Psoas muscle (tissue), 8 donors: ENCODE results near the gene DDAH1. TPM values are rescaled to one million over a fixed set of nuclear protein-coding genes. Genes with fewer than 3 reads are reported as not detected.

Experiments used
- ATAC-seq, 4 donors: fragments of 200-7000 bp; cut with Tn5 transposase; one replicate each; pipeline ENCODE4 v1.9.1; 2020; ENCODE audit warnings: moderate library complexity in 3 of 4, mild to moderate bottlenecking in 2 of 4
- DNase-seq, 2 donors: peaks; one replicate each; pipeline ENCODE4 v3.0.0-alpha.2; 2020
- H3K27ac ChIP-seq: fragments of 200-600 bp; one replicate; pipeline ENCODE4 v1.8.0; 2022
- H3K27me3 ChIP-seq, 3 donors: fragments of 200-600 bp in 1 of 3; one replicate each; pipeline versions ENCODE4 v1.6.1 to v1.8.0; 2013 to 2022; ENCODE audit warnings: low read length in 2 of 3, mild to moderate bottlenecking in 2 of 3, moderate library complexity in 1 of 3; ENCODE audit not compliant: insufficient read depth in 3 of 3
- H3K36me3 ChIP-seq, 2 donors: fragments of 200-600 bp in 1 of 2; one replicate each; pipeline versions ENCODE4 v1.6.1 to v1.8.0; 2013 to 2022; ENCODE audit warnings: low read depth in 1 of 2, mild to moderate bottlenecking in 1 of 2, moderate library complexity in 1 of 2; ENCODE audit not compliant: insufficient read depth in 1 of 2
- H3K4me1 ChIP-seq: fragments of 200-600 bp; one replicate; pipeline ENCODE4 v1.8.0; 2022
- H3K4me3 ChIP-seq: fragments of 200-600 bp; one replicate; pipeline ENCODE4 v1.8.0; 2022; ENCODE audit warnings: mild to moderate bottlenecking
- H3K9me3 ChIP-seq: fragments of 200-600 bp; one replicate; pipeline ENCODE4 v1.8.0; 2022
- WGBS, 3 donors: extraction: QIAGEN DNeasy Blood & Tissue Kit; methylation state at CpG; one replicate each; pipeline versions ENCODE4 v1.1.6 to v1.1.7; 2013; 5-methylcytosine and 5-hydroxymethylcytosine counted together
- intact Hi-C, 2 donors: fragments of 100-400 bp; cut with DNase I; formaldehyde crosslinking; loops; one replicate each; pipeline versions ENCODE4 v1.11.0 to v1.14.2; 2022
- polyA plus RNA-seq, 3 donors: library from polyadenylated mRNA; stranded (reverse); fragments of 200-250 nt; gene quantifications; one replicate each; pipeline ENCODE4 v1.2.3, GENCODE V29; 2013
- total RNA-seq, 4 donors: library from RNA; stranded (reverse); fragmentation: NEBNext Ultra II Directional in 2 of 4; extraction: Animal tissue kit (Norgen Biotek cat#: 25700) in 2 of 4; gene quantifications; one replicate each; pipeline versions ENCODE4 v1.2.1 to v1.2.4, GENCODE V29; 2021 to 2023
- TF ChIP-seq, protein P1 (sequence below): fragments of 200-600 bp; IDR thresholded peaks from one replicate; pipeline ENCODE4 v1.8.0; 2022; ENCODE audit warnings: antibody characterized with exemption
- donor health status: healthy with polysubstance abuse.
- donor health status: DM: no; HTN: no; CAD: no; lungs with moderate emphysema.
- donor health status: Bipolar disorder and iron deficiency.
- donor health status: healthy.
- donor health status: DM: yes; HTN: yes; CAD: no.
- donor health status: DM: no; HTN: no; CAD: no.
- donor health status: DM: no; HTN: no; CAD: no.
- donor health status: DM: yes; HTN: yes; CAD: no.

The DDAH1 gene
- total and polyA plus RNA-seq, 7 donors, result 2.1 to 53.6 (median 8.2) TPM

GRCh38 chr1:85278853-85279314 is 186.1 kb downstream of the DDAH1 start:
- peak overlapping the region; percentile 59 for H3K27ac ChIP-seq
- TF ChIP-seq, protein P1, sequence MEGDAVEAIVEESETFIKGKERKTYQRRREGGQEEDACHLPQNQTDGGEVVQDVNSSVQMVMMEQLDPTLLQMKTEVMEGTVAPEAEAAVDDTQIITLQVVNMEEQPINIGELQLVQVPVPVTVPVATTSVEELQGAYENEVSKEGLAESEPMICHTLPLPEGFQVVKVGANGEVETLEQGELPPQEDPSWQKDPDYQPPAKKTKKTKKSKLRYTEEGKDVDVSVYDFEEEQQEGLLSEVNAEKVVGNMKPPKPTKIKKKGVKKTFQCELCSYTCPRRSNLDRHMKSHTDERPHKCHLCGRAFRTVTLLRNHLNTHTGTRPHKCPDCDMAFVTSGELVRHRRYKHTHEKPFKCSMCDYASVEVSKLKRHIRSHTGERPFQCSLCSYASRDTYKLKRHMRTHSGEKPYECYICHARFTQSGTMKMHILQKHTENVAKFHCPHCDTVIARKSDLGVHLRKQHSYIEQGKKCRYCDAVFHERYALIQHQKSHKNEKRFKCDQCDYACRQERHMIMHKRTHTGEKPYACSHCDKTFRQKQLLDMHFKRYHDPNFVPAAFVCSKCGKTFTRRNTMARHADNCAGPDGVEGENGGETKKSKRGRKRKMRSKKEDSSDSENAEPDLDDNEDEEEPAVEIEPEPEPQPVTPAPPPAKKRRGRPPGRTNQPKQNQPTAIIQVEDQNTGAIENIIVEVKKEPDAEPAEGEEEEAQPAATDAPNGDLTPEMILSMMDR, result no peak
- H3K9me3 ChIP-seq, result no peaks in the 10 kb centered on the region
- H3K36me3 ChIP-seq, result no peaks in the 10 kb centered on the region
- DNase-seq (no peak), ATAC-seq (no peak)
- H3K27me3 ChIP-seq, result no peaks in the 10 kb centered on the region
- peaks cover 14% of the 10 kb centered on the region for H3K4me1 ChIP-seq
- WGBS, 3 donors, result 18 to 31% (median 24%) methylated on average over 2 of the region's 2 CpGs
- intact Hi-C loops, result no loop called here
- no peak overlapping the region for H3K4me3 ChIP-seq

GRCh38 chr1:85277802-85278201 is 187.2 kb downstream of the DDAH1 start:
- TF ChIP-seq, protein P1, result no peak
- H3K36me3 ChIP-seq, result peaks cover 0 to 4% of the 10 kb centered on the region in 2 donors
- DNase-seq (no peak), ATAC-seq (no peak)
- WGBS, 3 donors, result 89 to 95% (median 90%) methylated on average over 4 of the region's 4 CpGs
- H3K4me3 ChIP-seq, result no peak overlapping the region
- H3K27me3 ChIP-seq, result no peaks in the 10 kb centered on the region
- peaks cover 14% of the 10 kb centered on the region for H3K4me1 ChIP-seq
- H3K9me3 ChIP-seq, result no peaks in the 10 kb centered on the region
- intact Hi-C loops, result no loop called here
- no peak overlapping the region for H3K27ac ChIP-seq

DNA sequence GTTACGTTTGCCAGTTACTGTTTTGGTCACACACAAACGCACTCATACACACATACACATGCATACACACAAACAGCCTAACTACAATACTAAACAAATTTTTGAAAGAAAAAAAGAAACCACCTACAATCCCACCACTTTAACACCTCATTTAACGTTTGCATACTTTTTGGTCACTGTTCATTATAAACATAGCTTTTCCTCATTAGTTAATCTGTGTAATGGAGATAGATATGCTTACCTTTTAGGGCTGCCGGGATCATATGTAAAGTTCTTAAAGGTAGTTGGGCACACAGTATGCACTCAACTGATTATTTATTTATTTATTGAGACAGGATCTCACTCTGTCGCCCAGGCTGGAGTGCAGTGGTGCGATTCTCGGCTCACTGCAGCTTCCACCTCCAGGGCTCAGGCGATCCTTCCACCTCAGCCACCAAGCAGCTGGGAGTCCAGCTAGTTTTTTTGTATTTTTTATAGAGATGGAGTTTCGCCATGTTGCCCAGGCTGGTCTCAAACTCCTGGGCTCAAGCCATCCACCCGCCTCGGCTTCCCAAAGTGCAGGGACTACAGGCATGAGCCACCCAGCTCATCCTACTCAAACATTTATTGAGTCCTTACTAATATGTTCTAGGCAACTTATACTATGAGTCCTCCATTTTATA is 187.8 kb downstream of the DDAH1 start:
- WGBS, 3 donors, result 60 to 64% (median 60%) methylated on average over 11 of the region's 11 CpGs

DNA sequence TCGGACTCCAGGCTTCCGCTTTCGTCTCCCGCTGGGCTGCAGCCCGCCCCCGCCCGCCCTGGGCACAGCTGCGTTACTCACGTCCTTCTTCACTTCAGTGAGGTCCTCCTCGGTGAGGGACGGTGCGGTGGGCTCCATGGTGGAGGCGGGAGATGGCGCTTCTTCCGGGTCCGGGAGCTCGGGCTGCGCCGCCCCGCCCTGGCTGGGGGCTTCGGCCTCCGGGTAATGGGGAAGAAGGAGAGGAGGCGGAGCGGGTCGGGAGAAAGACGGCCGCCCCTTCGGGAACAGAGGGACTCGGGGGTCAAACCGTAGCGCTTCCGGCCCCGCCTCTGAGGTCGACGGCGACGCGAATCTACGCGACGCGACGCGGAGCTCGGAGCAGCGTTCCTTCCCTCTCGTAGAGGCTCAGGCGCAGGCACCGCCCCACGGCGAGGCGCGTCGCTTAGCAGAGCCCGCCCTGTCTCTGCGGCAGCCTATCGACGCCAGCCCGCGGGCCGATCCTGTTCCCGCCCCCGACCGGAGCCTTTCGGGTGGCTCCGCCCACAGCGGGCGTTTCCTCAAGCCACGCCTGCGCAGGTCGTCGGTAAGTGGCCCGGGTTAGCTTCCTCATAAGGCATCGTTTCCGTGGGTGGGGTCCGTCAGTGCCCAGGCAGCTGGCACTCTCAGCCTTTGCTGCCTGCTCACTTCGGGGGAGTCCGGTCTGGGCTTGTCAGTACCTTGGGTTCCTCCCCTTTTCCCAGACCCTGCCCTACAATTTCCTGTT is 188.6 kb downstream of the DDAH1 start, which contains the start of gene BCL10:
TSS of gene BCL10 (minus strand) at position 418 of the 763 bp plus-strand sequence. CDS start at position 138, 280 bp downstream.
- intact Hi-C loops, result no loop called here
- peaks cover 14% of the 10 kb centered on the region for H3K4me1 ChIP-seq
- peak within 1 kb of the TSS; percentile 87 for H3K4me3 ChIP-seq
- peaks cover 0 to 7% of the 10 kb centered on the region in 2 donors for H3K36me3 ChIP-seq
- H3K9me3 ChIP-seq, result no peaks in the 10 kb centered on the region
- TF ChIP-seq, protein P1, result no peak
- ATAC-seq (peak; percentile 96 to 98 (median 98)), DNase-seq (peak; percentile 99)
- no peaks in the 10 kb centered on the region for H3K27me3 ChIP-seq
- H3K27ac ChIP-seq, result peak within 1 kb of the TSS; percentile 97
- 0% methylated on average over 58 to 78 of the region's 78 CpGs for WGBS, 3 donors

More for the DNA sequence above, 187.8 kb downstream of the DDAH1 start:
- no peak for DNase-seq
- Histone ChIP-seq H3K9me3 (no peaks in the 10 kb centered on the region), H3K36me3 (peaks cover 0 to 6% of the 10 kb centered on the region in 2 donors), H3K4me1 (peaks cover 14% of the 10 kb centered on the region), H3K27ac (peak overlapping the region; percentile 97), H3K4me3 (peak overlapping the region; percentile 87), H3K27me3 (no peaks in the 10 kb centered on the region)
- TF ChIP-seq, protein P1, result no peak
- intact Hi-C loops, result no loop called here
- no peak for ATAC-seq
